Lung microvascular endothelial cell (primary cell): ENCODE data around the gene MRGPRX1. TPM values are rescaled to one million over a fixed set of nuclear protein-coding genes. Genes with fewer than 3 reads are reported as not detected.
"Not testable (repeated sequence)": the region's sequence is repeated elsewhere in the genome, so short reads cannot be mapped to it uniquely, and the experiment has no call there.

Experiments used
- DNase-seq, 2 donors: peaks; one replicate each; pipeline versions ENCODE4 v3.0.0 to v3.0.0-alpha.2; 2010; ENCODE audit warnings: low read depth in 2 of 2
- total RNA-seq: library from RNA; depleted of rRNA; stranded (reverse); fragments of >200 nt; gene quantifications from 2 replicates; pipeline ENCODE4 v1.2.1, GENCODE V29; 2014

The MRGPRX1 gene
- not detected in 2 replicates for total RNA-seq

- no peak for DNase-seq
Measured at GRCh38 chr11:18939314-18939713, at the start of gene MRGPRX1. Gene MRGPRX1, minus strand, starts transcription at chr11:18939414. Its CDS starts 4,630 bp downstream, at chr11:18934784.

- DNase-seq: no peak
Measured at GRCh38 chr11:18987454-18988231, 48.4 kb upstream of the MRGPRX1 start.

GRCh38 chr11:18986744-18987143 lies 47.5 kb upstream of the MRGPRX1 start:
- no peak for DNase-seq

- DNase-seq: no peak
Measured at GRCh38 chr11:18981897-18982296, 42.7 kb upstream of the MRGPRX1 start.

GRCh38 chr11:18974192-18974591 lies 35.0 kb upstream of the MRGPRX1 start:
- no peak for DNase-seq

- DNase-seq: no peak
Measured at GRCh38 chr11:18972336-18972735, 33.1 kb upstream of the MRGPRX1 start.

- no peak for DNase-seq
Measured at GRCh38 chr11:18969720-18970119, 30.5 kb upstream of the MRGPRX1 start.

GRCh38 chr11:18958221-18958910 lies 19.2 kb upstream of the MRGPRX1 start:
- DNase-seq: no peak

GRCh38 chr11:18956630-18957029 lies 17.4 kb upstream of the MRGPRX1 start:
- DNase-seq: no peak

GRCh38 chr11:18936002-18936673 lies 3.1 kb downstream of the MRGPRX1 start:
- no peak for DNase-seq

- DNase-seq: no peak
Measured at GRCh38 chr11:18934195-18934814, 4.9 kb downstream of the MRGPRX1 start.

- DNase-seq: no peak
Measured at GRCh38 chr11:18927550-18928322, 11.5 kb downstream of the MRGPRX1 start.

- not testable (repeated sequence) for DNase-seq
Measured at GRCh38 chr11:18925426-18925825, 13.8 kb downstream of the MRGPRX1 start.

- no peak for DNase-seq
Measured at GRCh38 chr11:18912883-18913282, 26.3 kb downstream of the MRGPRX1 start.

GRCh38 chr11:18907391-18907790 lies 31.8 kb downstream of the MRGPRX1 start:
- DNase-seq: no peak

GRCh38 chr11:18900637-18901036 lies 38.6 kb downstream of the MRGPRX1 start:
- not testable (repeated sequence) for DNase-seq

GRCh38 chr11:18900151-18900611 lies 39.0 kb downstream of the MRGPRX1 start:
- DNase-seq: not testable (repeated sequence)

- not testable (repeated sequence) for DNase-seq
Measured at GRCh38 chr11:18891712-18892111, 47.5 kb downstream of the MRGPRX1 start.

GRCh38 chr11:18890615-18891014 lies 48.6 kb downstream of the MRGPRX1 start:
- no peak for DNase-seq
